HG03039 (cell line): ENCODE measurements around the gene NT5DC2.
"Not testable (repeated sequence)": the region's sequence is repeated elsewhere in the genome, so short reads cannot be mapped to it uniquely, and the experiment has no call there.

Experiments
- ATAC-seq: cut with Tn5 transposase; IDR thresholded peaks from one replicate; pipeline ENCODE4 v1.9.1; 2021; ENCODE audit warnings: mild to moderate bottlenecking, moderate library complexity; ENCODE audit not compliant: unreplicated experiment

Gene NT5DC2

DNA sequence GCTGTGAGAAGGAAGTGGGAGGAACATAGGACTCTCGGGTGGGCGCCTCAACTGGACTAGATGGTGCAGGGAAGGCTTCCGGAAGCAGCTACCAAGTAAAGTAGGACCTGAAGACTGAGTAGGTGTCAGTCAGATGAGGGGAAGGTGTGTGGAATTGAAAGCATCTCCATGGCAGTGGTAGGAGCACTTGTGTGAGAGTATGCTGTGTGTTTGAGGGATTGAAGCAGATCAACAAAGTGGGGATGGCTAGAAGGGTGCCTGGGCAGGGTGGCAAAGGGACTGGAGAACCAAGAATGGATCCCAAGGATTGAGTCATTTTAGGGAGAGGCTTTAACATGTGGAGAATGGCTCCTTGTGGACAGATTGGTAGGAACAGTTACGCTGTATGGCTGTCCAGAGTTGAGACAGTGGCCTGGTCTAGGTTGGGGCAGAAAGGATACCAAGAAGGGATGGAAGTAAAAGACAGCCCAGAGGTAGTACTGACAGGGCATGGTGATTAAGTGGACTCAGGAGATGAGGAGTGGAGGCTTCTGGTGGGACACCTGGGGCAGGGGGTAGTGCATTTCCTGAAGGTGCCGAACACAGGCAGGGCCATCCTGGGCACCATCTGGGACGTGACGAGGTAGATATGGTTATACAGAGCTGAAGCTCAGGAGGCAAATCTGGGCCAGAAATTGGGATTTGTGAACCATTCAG, 4.2 kb upstream of the NT5DC2 start:
- ATAC-seq: no peak

DNA sequence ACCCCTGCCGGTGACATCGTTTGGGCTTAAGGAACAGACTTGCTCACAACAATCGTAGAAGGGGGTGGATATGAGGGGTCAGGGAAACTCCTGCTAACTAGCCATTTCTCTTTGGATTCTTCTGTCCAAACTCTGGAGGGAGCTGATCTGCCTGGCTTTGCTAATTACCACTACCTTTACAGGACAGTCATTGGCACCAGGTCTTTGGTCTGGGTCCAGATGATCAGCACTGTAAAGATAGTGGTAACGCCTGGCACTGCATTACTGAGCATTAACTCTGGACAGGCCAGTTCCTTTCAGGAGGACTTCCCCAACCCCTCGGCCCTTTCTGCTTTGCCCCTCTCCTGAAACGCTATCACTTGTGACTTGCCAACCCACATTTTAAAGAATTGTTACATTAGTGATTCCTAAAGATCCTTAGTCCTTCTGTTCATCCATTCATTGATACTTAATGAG, 3.5 kb upstream of the NT5DC2 start:
- ATAC-seq: no peak

DNA sequence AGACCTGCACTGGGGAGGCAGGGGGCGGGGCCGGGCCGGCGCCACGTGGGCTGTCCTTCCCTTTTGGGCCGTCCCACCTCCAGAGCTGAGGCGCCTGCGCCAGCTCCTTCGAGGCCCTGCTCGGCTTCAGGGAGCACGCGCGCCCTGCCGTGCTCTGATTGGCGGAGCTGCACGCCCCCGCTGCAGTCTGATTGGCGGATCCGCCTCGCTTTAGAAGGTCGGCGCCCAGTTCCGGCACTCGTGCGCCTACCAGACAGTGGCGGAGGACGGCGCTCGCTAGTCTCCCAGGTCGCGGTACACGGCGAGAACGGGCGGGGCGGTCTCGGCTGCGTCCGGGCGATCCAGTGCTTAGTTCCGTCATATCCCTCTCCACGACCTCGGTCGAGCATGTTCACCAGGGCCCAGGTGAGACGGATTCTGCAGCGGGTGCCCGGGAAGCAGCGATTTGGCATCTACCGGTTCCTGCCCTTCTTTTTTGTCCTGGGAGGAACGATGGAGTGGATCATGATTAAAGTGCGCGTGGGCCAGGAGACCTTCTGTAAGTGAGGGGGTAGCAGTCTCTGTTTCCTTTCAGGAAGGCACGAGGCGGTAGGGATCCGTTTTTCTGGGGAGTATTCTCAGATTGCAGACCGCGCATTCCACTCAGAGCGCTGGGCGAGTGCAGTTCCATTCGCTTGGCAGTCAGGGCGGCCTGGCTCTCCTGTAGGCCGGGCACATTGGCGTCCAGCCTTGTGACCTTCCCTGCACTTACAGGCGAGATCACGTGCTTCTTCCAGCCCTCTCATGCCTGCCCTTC, 2.9 kb upstream of the NT5DC2 start, which contains the start of gene UQCC5:
TSS of gene UQCC5 (plus strand) at position 237 of the 796 bp plus-strand sequence. CDS start at position 388, 151 bp downstream.
- ATAC-seq: peak; percentile 84

DNA sequence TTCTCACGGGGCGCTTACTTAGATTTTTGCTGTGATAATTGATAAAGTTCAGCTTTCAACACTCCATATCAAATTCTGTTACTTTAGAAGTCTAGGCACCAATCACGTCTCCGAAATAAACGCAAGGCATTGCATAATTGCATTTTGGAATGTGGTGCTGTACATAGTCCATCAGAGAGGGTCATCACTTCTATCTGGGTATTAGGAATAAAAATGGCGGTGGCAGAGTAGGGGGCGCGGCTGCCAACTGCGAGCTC, 2.4 kb upstream of the NT5DC2 start:
- ATAC-seq: no peak

DNA sequence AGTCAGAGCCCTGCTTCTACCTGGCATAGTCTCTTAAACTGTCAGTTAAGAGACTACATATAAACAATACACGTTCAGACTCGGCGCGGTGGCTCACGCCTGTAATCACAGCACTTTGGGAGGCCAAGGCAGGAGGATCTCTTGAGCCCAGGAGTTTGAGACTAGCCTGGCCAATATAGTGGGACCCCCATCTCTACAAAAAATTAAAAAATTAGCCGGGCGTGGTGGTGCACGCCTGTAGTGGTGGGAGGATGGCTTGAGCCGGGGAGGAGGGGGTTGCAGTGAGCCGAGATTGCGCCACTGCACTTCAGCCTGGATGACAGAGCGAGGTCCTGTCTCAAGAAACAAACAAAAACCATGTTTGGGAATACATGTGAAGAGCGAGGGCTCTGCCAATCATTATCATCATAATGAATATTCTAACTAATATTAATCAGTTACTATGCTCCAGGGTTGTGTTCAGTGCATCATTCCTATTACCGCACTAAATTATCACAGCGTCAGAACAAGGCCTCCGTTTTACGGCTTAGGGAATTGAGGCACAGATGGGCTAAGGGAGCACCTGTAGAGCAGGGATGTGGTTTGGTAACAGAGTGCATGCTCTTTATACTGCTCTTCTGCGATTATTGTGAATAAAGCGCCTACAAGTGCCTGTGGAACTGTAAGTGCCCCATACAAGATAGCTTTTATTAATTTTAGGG, 1.9 kb upstream of the NT5DC2 start:
- no peak for ATAC-seq

DNA sequence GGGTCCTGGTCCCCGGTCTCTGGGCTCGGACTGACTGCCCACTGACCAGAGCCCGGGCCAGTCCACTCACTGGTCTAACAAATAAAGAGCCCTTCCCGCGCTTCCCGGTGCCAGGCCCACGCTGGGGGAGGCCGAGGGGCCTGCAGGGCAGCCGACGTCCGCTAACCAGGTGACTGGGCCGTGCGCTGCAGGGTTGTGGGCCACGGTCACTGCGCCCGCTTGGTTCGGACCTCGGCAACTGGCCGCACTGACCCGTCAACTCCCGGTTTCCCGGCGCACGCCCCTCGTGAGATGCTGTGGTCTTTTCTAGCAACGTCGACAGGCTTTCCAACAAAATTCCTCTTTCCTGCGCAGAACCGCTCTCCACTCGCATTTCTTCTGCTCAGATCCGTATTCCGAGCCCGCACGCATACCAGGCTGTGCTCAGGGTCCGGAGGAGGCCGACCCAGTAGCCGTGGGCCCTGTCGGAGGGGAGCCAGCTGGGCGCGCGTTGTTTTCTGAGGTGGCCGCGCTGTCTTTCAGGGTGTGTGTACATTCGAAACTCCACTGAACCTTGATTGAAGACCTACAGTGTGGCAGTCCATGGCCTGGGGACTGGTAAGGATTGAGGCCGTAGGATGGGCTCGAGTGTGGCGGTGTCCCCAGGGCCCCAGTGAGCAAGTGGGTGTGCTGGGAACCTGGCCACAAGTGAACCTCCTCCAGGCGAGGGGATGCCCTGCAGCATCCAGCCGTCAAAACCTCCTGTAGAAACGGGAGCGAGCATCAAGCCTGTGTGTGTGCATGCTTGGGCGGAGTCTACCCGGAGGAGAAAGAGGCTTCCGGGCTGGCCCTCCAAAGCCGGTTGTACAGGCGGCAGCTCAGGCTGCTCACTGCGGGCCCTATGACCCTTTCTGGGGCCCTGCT, 875 bp upstream of the NT5DC2 start:
- no peak for ATAC-seq

DNA sequence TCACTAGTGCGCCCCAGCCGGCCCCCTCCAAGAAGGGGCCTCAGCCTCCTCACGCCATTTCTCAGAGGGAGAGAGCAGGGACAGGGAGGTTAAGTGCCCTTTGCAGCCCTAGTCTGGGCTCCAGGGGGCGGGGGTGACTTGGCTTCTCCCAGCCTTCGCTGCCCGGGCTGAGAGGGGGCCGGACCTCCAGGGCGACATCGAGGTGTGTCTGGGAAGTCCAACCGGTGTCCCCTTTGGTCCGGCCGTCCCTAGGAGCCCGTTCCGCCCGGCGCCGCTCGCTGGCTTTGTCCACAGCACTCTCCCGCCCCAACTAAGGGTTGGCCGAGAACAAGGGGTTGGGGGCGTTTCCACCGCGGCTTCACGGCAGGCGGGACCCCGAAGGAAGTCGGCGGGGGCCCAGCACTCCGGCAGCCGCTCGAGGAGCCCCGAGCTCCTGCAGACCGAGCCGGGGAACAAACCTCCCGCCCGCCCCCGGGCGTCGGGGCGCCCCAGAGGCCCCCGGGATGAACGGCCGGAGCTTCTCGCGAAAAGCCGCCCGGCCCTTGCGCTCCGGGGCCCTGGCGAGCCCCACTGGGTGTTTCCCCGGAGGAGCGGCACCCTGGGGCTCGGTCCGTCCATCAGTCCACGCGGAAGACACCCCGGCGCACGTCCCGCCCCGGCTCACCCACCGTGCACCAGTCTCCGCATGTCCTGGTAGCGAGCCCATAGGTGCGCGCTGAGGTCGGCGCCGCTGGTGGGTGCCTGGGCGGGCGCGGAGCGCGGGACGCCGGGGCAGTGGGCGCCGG, 627 bp downstream of the NT5DC2 start:
- no peak for ATAC-seq

DNA sequence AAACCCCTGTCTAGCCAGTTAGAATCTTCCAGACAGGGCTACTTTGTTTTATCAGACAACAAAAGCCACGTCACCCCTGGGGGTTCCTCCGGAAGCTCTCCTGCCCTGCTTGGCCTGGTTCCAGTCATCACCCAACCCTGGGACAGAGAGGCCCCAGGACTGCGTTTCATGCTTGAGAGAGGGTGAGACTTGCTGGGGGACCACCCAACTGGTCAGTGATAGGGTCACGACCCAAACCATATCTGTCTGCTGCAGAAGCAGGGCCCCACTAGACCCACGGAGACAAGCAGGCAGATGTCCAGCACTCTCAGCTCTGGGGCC, 1.2 kb downstream of the NT5DC2 start:
- no peak for ATAC-seq

DNA sequence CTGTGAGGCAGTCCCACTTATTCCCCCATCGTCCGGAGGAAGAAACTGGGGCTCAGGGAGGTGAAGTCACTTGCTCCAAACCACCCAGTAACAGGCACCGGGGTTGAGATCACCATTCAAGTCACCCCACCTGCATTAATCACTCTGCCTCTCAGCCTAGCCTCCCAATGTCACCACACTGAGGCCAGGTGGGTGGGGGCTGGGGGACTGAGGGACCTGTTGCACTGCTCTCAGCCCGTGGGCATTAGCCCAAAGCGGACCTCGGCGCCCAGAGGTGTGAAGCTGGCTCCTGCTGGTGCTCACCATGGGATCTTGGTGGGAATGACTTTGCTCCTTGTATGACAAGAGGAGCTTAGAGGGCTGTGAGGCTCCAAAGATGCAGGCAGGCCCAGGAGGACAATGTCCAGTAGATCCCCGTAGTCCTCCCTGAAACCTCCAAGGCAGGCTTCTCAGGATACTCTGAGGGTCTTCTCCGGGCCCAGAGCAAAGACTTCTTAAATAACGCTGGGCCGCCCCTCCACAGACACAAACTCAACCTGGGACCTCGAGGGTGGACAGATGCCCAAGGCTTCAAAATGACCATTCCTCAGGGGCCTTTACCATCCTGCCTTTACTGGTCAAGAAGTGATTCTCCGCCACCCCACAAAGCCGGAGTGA, 1.7 kb downstream of the NT5DC2 start:
- ATAC-seq: no peak

DNA sequence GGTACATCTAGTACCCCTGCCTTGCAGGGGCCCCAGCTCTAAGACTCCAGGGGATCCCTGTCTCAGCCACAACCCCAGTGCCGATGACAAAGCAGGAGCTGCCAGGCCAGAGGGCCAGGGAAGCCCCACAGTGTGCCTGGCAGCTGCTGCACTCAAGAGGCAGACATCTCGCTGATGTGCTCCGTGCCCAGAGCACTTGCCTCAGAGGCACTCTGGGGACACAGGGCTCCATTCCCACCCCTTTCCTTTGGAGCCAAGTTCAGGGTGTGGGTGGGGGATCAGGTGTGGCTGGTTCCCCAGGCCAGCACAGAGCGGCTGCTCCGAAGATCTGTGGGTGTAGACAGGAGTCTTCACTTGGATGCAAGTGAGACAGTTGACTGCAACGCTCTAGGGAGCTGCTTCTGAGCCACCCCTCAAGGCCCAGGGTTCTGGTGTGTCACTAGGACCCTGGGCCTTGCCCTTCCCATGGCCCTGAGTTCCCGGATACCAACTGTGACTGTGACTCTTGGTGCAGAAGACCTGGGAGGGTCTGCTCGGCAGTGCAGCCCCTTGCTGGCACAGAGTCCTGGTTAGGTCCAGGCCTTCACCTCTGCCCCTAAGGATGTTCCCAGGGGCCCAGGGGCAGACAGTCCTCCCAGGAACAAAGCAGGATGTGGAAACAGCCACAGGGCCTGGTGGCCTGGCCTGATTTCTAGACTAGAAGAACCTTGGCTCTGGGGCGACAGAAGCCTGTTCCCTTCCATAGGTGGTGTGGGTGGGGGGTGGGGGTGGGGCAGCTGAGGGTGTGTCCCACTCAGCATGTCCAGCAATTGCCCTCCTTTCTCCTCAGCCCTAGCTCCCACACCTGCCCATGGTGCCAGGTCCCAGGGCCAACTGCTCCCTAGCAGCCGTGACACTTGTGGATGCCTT, 2.5 kb downstream of the NT5DC2 start:
- no peak for ATAC-seq

DNA sequence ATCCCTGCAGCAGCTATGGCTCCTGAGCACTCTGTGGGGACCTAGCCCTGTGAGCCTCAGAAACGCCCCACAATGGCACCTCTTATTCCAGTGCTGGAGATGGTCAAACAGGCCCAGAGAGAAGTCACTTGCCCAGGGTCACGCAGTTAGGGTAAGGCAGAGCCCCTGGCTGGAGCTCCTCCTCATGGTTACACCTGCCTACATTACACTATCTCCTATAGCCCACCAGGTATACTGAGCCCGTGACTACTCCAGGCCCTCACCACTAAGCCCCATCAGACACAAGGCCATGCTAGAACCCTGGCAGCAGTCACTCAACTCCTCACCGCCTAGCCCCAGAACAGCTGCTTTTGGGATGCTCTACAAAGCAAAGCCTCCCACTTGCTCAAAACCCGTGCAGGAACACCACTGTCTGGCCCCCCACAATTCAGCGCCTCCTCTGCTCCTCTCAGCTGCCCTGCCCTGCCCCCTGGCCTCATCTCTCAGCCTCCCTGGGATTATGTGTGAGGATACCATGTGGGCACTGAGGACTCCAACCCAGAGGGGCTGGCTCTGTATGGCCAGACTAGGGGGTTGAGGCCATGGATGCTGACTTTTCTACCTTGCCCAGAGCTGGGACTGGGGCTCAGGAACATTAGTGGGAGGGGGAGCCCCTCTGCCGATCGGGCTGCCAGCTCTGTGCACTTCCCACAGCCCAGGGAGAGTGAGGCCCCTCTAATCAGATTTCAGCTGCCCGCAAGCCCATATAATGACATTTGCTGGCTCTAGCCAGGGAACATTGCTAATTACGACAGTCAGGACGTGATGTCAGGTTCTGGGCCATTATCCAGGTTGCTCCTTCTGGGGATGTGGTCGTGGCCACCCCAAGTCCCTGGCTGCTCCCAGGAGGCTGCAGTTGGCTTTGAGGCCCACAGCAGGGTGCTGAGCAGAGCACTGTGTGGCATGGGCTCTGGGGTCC, 4.0 kb downstream of the NT5DC2 start:
- ATAC-seq: no peak

DNA sequence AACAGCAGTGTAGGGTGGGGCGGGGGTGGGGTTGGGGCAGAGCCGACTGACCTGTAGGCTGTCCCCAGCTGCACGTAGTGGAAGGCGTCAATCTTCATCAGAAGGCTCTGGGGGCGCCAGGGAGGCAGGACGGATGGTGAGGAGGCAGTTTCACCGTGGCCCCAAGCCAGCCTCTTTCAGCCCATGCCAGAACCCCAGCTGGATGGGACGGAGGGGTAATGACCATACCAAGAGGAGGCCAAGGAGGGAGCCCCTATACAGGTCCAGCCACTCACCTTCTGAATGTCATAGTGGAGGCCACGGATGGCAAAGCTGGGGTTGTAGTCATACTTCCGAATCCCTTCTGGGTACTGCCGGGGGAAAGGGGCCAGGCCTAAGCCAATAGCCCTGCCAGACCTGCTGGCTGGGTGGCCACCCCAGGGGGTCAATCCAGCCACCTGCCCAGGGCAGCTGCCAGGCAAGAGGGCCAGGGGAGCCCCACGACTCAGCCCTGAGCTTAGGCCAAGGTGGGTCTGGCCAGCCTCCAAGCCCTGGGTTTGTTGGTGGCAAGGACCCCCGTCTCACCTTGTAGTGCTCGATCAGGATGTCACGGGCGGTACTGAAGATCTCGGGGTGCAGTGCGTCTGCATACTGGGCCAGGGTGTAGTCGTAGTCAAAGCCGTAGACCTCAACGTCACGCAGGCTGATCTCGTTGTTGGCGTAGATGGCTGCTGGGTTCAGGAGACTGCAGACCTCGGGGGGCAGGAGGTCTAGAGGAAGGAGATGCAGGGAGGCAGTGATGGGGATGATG, 4.9 kb downstream of the NT5DC2 start:
- ATAC-seq: no peak

DNA sequence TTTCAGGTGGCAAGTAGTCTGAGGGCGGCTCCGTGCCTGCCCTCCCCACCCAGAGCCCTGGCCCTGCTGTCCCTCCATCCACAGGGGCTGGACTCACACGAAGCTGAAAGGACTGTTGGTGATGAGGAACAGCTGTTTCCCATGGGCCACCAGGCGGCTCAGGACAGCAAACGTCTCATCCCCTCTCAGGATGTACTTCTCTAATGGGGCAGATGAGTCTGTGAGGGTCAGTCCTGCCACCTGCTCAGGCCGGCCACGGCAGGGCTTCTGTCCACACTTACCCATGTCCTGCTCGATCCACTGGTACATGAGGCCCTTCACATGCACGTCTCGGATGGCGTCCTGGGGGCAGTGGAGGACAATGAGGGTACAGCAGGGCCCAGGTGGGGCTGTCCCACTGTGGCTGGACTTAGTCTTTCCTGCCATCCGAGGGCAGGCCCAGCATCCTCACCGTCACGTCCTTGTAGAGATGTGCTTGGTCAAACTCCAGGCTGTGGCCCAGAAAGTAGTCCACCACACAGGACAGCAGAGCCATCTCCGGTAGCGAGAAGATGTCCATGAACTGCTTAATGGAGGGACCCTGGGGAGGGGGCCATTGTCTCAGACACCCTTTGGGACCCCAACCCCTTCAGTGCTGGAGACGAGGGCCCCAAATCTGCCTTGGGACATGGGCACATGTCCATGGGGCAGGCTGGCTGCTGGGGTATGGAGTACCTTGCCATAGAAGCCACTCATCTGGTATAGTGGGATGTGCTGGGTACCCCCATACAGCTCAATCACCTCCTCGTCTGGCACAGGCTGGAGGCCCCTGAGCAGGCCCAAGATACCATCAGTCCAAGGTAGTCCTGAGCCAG, 5.7 kb downstream of the NT5DC2 start:
- ATAC-seq: no peak

DNA sequence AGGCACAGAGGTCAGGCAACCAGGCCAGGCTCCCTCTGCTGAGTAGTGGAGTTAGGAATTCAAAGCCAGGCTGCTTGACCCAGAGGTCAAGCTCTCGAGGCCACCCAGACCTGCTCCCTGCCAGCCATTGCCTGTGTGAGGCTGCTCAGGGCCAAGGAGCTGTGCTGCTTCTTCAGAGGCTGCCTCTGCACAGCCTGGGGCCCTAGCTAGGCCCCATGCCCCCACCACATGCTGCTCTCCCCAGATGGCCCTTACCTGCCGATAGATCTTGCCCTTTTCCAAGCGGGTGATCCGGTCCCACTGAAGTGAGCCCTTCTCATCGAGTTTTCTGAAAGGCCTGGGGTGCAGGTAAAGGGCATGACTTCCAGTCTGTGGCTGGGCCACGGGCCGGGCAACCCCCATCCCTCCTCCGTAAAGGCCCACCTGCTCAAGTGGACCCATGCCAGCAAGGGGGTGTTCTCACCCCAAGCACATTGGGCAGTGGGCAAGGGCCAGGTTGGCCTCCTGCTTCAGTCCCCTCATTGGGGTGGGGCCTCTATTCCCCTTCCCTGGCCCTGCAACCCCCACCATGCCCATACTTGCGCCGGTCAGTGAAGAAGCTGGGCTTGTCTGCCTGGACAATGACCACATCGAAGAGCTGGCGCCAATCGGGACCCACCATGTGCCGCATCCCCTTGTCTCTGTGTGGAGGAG, 6.5 kb downstream of the NT5DC2 start:
- no peak for ATAC-seq

DNA sequence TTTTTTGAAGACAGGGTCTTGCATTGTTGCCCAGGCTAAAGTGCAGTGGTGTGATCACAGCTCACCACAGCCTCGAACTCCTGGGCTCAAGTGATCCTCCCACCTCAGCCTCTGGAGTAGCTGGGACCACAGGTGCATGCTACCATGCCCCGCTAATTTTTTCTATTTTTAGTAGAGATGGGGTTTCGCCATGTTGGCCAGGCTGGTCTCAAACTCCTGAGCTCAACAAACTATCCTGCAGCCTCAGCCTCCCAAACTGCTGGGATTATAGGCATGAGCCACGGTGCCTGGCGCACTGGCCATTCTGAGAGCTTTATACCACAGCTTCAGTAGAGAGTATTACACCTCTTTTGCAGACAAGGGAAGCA, 7.0 kb downstream of the NT5DC2 start:
- ATAC-seq: not testable (repeated sequence)
